ENCODE measurements around the gene DRD2.

DRD2 gene

DNA sequence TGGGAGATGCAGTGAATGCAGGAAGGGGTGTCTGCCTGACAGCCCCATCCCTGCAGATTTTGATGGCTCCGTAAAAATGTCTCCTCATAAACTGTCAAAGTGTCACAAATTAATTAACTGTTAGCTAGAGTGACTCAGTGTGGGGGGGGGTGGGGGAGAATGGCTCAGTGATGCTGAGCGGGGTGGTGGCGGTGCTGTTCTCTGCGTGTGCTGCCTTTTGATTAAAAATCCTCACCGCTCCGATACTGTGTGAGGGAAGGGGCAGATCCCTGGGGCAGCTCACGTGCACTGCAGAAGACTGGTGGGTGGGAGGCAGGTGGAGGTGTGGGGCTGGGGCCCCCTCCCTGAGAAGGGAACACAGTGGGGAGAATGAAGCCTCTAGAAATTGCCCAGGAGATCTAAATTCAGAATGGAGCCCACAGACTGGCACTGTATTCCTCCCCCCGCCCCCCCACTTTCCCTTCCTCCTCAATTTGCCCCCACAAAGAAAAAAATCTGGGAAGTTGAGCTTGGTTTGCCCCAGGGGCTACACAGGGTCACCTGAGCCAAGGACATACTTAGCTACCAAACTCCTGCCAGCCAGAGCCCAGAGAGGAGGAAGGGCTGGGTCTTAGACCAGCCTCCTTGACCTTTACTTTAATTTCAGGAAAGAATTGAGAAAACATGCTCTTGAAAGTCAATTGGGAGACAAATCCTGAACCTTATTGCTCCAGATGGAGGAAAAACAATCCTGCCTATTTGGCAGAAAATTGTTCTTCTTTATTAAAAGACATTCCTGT is 39.8 kb downstream of the DRD2 start:
- Histone ChIP-seq H3K9me3 (ENCODE audit: control insufficient read depth, low read depth, low read length) (no peaks in the 10 kb centered on the region), H3K4me3 (ENCODE audit: low read length) (no peak overlapping the region), H3K36me3 (ENCODE audit: control insufficient read depth, low read depth, low read length) (no peaks in the 10 kb centered on the region), H3K9ac (ENCODE audit: low read length) (no peak overlapping the region), H3K27ac (ENCODE audit: low read length) (no peak overlapping the region), H3K4me1 (ENCODE audit: control insufficient read depth, low read depth, low read length) (no peaks in the 10 kb centered on the region), H3K27me3 (ENCODE audit: control insufficient read depth, insufficient read depth, low read length) (no peaks in the 10 kb centered on the region)

DNA sequence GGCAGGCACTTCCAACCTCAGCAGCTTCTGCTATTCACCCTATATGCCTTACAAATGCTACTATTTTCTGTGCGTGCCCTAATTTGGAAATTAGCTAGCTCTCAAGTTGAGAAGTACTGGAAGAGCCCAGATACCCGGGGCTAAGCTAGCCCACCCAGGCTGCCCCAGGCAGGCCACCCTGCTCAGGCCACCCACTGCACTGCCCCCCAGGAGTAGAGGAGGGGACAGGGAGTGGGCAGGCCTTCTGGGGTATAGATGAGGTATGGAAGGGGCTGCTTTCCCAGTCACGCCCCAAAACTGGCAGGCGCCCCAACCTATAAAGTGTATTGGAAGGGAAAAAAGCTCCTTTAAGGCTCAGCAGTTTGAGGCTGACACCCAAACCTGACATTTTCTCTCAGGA is 43.5 kb downstream of the DRD2 start:
- H3K9me3 ChIP-seq (ENCODE audit: control insufficient read depth, low read depth, low read length), result no peaks in the 10 kb centered on the region
- H3K4me1 ChIP-seq (ENCODE audit: control insufficient read depth, low read depth, low read length), result no peaks in the 10 kb centered on the region
- no peaks in the 10 kb centered on the region for H3K36me3 ChIP-seq (ENCODE audit: control insufficient read depth, low read depth, low read length)
- no peaks in the 10 kb centered on the region for H3K27me3 ChIP-seq (ENCODE audit: control insufficient read depth, insufficient read depth, low read length)
- no peak overlapping the region for H3K27ac ChIP-seq (ENCODE audit: low read length)
- no peak overlapping the region for H3K9ac ChIP-seq (ENCODE audit: low read length)
- H3K4me3 ChIP-seq (ENCODE audit: low read length), result no peak overlapping the region

DNA sequence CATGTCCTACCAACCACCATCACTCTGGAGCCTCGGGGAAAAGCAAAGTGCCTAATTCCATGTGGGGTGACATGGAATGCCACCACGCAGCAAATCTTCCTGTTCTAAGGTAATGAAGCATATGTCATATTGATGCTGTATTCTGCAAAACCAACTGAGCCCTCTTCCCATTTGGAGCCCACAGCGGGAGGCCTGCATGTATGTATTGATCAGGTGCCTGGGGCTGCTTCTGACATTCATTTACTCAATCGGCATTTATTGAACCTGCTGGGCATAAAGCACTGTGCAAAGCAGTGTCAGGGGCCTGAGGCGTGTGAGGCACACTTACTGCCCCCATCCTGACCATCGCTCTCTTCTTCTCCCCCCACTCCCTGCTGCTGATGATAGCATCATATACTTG is 48.5 kb downstream of the DRD2 start:
- no peaks in the 10 kb centered on the region for H3K27me3 ChIP-seq (ENCODE audit: control insufficient read depth, insufficient read depth, low read length)
- no peaks in the 10 kb centered on the region for H3K9me3 ChIP-seq (ENCODE audit: control insufficient read depth, low read depth, low read length)
- H3K27ac ChIP-seq (ENCODE audit: low read length), result no peak overlapping the region
- H3K4me3 ChIP-seq (ENCODE audit: low read length), result no peak overlapping the region
- H3K4me1 ChIP-seq (ENCODE audit: control insufficient read depth, low read depth, low read length), result no peaks in the 10 kb centered on the region
- no peaks in the 10 kb centered on the region for H3K36me3 ChIP-seq (ENCODE audit: control insufficient read depth, low read depth, low read length)
- no peak overlapping the region for H3K9ac ChIP-seq (ENCODE audit: low read length)

DNA sequence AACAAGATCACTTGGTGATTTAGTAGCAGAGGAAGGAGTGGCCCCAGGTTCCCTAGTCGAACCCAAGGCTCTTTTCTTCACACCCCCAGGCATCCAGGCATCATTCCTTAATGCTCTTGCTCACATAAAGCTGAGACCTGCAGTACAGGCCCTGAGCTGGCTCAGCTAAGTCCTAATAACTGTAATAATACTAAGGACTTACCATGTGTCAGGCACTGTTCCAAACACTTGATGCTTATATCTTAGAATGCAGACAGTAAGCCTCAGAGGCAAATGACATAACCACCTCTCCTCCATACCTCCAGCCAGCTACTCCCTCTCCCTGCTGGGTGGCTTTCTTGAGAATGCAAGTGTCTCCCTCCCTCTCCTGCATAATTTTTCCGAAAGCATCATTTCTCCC is 54.4 kb downstream of the DRD2 start:
- no peaks in the 10 kb centered on the region for H3K9me3 ChIP-seq (ENCODE audit: control insufficient read depth, low read depth, low read length)
- no peaks in the 10 kb centered on the region for H3K27me3 ChIP-seq (ENCODE audit: control insufficient read depth, insufficient read depth, low read length)
- H3K4me3 ChIP-seq (ENCODE audit: low read length), result no peak overlapping the region
- no peak overlapping the region for H3K27ac ChIP-seq (ENCODE audit: low read length)
- no peak overlapping the region for H3K9ac ChIP-seq (ENCODE audit: low read length)
- H3K4me1 ChIP-seq (ENCODE audit: control insufficient read depth, low read depth, low read length), result no peaks in the 10 kb centered on the region
- no peaks in the 10 kb centered on the region for H3K36me3 ChIP-seq (ENCODE audit: control insufficient read depth, low read depth, low read length)

DNA sequence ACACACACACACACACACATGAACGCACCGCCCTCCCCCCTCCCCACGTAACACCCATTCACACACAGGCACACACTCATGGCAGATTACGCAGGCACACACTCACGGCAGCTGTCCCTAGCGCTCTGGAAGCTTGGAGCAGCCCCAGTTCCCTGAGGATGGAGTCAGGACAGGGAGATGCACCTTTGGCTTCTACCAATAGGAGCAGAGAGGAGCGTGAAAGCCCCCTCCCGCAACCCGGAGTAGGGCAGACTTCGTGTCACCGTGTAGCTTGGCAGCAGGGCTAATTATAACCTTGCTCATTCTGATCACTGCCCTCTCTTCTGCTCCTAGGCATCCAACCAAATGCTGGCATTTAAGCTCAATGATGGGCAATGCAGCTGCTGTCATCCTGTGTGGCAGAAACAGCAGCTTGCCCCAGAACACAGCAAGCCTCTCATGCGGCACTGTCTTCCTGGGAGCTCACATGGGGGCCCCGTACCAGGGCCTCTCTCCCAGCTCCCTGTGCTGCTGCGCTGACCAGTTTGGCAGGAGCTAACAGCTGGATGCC is 55.7 kb downstream of the DRD2 start:
- no peak overlapping the region for H3K4me3 ChIP-seq (ENCODE audit: low read length)

DNA sequence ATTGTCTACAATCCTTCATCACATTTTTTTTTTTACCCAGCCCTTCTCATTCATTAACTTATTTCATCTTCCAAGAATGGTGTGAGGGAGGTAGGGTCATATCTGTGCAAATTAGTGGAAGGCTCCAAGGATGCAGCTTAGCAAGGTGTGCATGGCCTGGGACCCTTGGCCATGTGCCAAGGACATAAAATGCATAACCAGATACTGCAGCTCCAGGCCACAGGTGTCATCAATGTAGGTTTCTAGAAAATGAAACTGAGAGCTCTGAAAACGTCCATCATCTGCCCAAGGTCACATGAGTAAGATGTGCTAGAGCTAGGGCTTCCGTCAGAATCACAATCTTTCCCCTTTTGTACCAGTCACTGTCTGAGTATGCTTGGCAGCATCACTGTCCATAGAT is 57.8 kb downstream of the DRD2 start:
- Histone ChIP-seq H3K36me3 (ENCODE audit: control insufficient read depth, low read depth, low read length) (no peaks in the 10 kb centered on the region), H3K4me1 (ENCODE audit: control insufficient read depth, low read depth, low read length) (no peaks in the 10 kb centered on the region), H3K27me3 (ENCODE audit: control insufficient read depth, insufficient read depth, low read length) (no peaks in the 10 kb centered on the region), H3K9me3 (ENCODE audit: control insufficient read depth, low read depth, low read length) (no peaks in the 10 kb centered on the region), H3K9ac (ENCODE audit: low read length) (no peak overlapping the region), H3K27ac (ENCODE audit: low read length) (no peak overlapping the region), H3K4me3 (ENCODE audit: low read length) (no peak overlapping the region)

More for the DNA sequence above, 55.7 kb downstream of the DRD2 start:
- Histone ChIP-seq H3K36me3 (ENCODE audit: control insufficient read depth, low read depth, low read length) (no peaks in the 10 kb centered on the region), H3K9ac (ENCODE audit: low read length) (no peak overlapping the region), H3K27me3 (ENCODE audit: control insufficient read depth, insufficient read depth, low read length) (no peaks in the 10 kb centered on the region), H3K9me3 (ENCODE audit: control insufficient read depth, low read depth, low read length) (no peaks in the 10 kb centered on the region), H3K27ac (ENCODE audit: low read length) (no peak overlapping the region), H3K4me1 (ENCODE audit: control insufficient read depth, low read depth, low read length) (no peaks in the 10 kb centered on the region)

DNA sequence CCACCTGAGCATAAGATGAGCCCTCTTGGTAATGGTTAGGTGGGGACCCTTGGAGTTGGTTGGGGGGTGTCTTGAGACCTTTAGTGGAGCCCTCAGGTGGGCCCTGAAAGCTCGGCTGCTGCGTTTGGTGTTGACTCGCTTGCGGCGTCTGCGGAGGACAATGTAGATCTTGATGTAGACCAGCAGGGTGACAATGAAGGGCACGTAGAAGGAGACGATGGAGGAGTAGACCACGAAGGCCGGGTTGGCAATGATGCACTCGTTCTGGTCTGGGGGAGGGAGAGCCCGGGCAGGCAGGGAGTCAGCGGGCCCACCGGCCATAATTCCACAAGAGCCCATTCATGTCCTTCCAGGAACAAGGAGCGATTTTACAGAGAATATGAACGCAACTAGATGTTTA is 59.9 kb downstream of the DRD2 start:
- H3K27me3 ChIP-seq (ENCODE audit: control insufficient read depth, insufficient read depth, low read length), result no peaks in the 10 kb centered on the region
- H3K27ac ChIP-seq (ENCODE audit: low read length), result no peak overlapping the region
- no peaks in the 10 kb centered on the region for H3K9me3 ChIP-seq (ENCODE audit: control insufficient read depth, low read depth, low read length)

DNA sequence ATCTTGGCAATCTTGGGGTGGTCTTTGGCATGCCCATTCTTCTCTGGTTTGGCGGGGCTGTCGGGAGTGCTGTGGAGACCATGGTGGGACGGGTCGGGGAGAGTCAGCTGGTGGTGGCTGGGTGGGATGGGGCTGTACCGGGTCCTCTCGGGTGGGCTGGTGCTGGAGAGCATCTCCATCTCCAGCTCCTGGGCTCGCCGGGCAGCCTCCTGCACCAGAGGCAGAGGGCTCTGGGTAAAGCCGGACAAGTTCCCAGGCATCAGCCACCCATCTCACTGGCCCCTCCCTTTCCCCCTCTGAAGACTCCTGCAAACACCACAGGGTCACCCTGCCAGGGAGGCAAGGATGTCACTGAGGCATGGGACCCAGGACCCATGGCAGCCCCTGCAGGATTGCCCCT is 62.5 kb downstream of the DRD2 start:
- Histone ChIP-seq H3K4me1 (ENCODE audit: control insufficient read depth, low read depth, low read length) (no peaks in the 10 kb centered on the region), H3K9ac (ENCODE audit: low read length) (no peak overlapping the region), H3K27me3 (ENCODE audit: control insufficient read depth, insufficient read depth, low read length) (no peaks in the 10 kb centered on the region), H3K9me3 (ENCODE audit: control insufficient read depth, low read depth, low read length) (no peaks in the 10 kb centered on the region), H3K36me3 (ENCODE audit: control insufficient read depth, low read depth, low read length) (no peaks in the 10 kb centered on the region), H3K27ac (ENCODE audit: low read length) (no peak overlapping the region), H3K4me3 (ENCODE audit: low read length) (no peak overlapping the region)

More for the DNA sequence above, 59.9 kb downstream of the DRD2 start:
- H3K4me3 ChIP-seq (ENCODE audit: low read length), result no peak overlapping the region
- H3K36me3 ChIP-seq (ENCODE audit: control insufficient read depth, low read depth, low read length), result no peaks in the 10 kb centered on the region
- no peak overlapping the region for H3K9ac ChIP-seq (ENCODE audit: low read length)
- no peaks in the 10 kb centered on the region for H3K4me1 ChIP-seq (ENCODE audit: control insufficient read depth, low read depth, low read length)

DNA sequence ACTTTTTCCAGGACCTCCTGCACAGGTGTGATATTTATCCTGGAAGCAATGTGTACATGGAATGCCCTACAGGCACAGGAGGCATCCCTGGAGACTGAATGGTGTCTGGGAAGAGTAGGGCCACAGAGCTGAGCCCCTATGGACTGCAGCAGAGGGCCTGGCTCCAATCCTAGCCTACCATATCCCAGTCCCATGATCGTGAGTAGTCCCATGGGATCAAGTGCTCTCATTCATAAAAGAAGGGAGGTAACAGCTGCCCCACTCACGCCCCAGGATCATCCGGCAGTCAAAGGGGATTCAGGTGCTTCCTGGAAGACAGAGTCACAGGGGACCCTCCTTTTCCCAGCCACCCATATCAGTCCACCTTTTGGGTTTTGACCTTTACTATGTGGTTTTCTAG is 63.7 kb downstream of the DRD2 start:
- H3K27ac ChIP-seq (ENCODE audit: low read length), result no peak overlapping the region
- no peaks in the 10 kb centered on the region for H3K9me3 ChIP-seq (ENCODE audit: control insufficient read depth, low read depth, low read length)
- no peak overlapping the region for H3K9ac ChIP-seq (ENCODE audit: low read length)
- no peaks in the 10 kb centered on the region for H3K36me3 ChIP-seq (ENCODE audit: control insufficient read depth, low read depth, low read length)
- H3K4me1 ChIP-seq (ENCODE audit: control insufficient read depth, low read depth, low read length), result no peaks in the 10 kb centered on the region
- no peaks in the 10 kb centered on the region for H3K27me3 ChIP-seq (ENCODE audit: control insufficient read depth, insufficient read depth, low read length)
- H3K4me3 ChIP-seq (ENCODE audit: low read length), result no peak overlapping the region

DNA sequence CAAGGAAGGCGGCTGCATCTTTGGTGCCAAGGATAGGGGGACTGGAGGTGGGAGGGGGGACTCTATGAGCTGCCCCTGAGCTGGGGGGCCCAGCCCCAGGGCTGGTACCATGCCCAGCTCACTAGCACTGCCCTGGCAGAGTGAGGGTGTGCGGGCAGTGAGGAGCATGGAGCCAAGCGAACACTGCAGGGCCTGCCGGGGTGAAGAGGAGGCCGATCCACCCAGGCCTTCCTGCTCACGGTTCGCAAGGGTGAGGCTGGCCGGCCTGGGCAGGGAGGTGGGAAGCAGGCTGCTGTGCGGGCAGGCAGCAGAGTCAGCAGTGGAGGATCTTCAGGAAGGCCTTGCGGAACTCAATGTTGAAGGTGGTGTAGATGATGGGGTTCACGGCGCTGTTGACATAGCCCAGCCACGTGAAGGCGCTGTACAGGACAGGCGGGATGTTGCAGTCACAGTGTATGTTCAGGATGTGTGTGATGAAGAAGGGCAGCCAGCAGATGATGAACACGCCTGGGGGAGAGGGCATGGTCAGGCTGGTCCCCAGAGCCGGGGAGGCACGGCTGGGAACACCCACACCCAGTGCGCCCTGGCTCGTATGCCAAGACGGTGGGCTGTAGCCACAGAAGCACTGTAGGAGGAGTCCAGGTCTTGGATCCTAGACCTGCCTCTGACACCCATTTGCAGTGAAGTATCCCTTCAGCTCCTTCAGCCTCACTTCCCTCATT is 64.6 kb downstream of the DRD2 start:
- Histone ChIP-seq H3K9ac (ENCODE audit: low read length) (no peak overlapping the region), H3K4me3 (ENCODE audit: low read length) (no peak overlapping the region), H3K27me3 (ENCODE audit: control insufficient read depth, insufficient read depth, low read length) (no peaks in the 10 kb centered on the region), H3K36me3 (ENCODE audit: control insufficient read depth, low read depth, low read length) (no peaks in the 10 kb centered on the region), H3K27ac (ENCODE audit: low read length) (no peak overlapping the region), H3K9me3 (ENCODE audit: control insufficient read depth, low read depth, low read length) (no peaks in the 10 kb centered on the region), H3K4me1 (ENCODE audit: control insufficient read depth, low read depth, low read length) (no peaks in the 10 kb centered on the region)

DNA sequence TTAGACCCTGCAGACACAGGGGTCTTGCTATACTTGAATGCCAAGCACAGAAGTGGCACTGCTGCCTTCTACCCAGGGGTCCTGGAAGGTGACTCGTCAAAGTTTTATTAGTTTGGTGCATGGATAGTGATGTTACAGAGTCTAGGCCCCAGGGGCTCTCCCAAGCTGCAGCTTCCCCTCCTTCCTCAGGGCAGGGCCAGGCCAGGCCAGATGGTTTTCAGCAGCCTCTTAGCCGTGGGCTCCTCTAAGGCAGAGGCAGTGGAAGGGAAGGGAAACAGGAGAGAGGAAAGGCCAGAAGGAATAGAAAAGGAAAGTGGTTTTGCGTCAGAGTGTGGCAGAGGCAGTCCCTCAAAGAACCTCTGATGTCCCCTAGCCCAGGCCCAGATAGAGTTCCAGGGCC is 65.7 kb downstream of the DRD2 start:
- Histone ChIP-seq H3K9ac (ENCODE audit: low read length) (no peak overlapping the region), H3K4me3 (ENCODE audit: low read length) (no peak overlapping the region), H3K4me1 (ENCODE audit: control insufficient read depth, low read depth, low read length) (no peaks in the 10 kb centered on the region), H3K9me3 (ENCODE audit: control insufficient read depth, low read depth, low read length) (no peaks in the 10 kb centered on the region), H3K27me3 (ENCODE audit: control insufficient read depth, insufficient read depth, low read length) (no peaks in the 10 kb centered on the region), H3K27ac (ENCODE audit: low read length) (no peak overlapping the region), H3K36me3 (ENCODE audit: control insufficient read depth, low read depth, low read length) (no peaks in the 10 kb centered on the region)

DNA sequence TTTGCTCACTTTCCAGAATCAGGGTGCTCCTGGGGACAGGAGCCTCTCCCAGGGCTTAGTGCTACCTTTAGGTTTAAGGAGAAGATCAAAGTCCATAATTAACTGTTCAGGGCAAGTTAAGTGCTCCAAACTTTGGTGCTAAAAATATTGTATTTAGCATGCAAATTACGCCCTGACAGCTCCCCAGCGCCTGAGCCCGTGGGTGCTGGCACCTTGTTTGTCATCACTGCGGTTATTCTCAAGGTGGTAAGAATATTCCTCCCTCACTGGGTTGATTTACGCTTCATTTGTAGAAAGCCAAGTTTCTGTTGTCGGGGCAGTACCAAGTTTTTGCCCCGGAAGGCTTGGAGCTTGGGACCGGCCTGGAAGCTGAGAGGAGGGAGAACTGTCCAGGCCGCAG is 66.3 kb downstream of the DRD2 start:
- Histone ChIP-seq H3K4me3 (ENCODE audit: low read length) (no peak overlapping the region), H3K27ac (ENCODE audit: low read length) (no peak overlapping the region), H3K4me1 (ENCODE audit: control insufficient read depth, low read depth, low read length) (no peaks in the 10 kb centered on the region), H3K27me3 (ENCODE audit: control insufficient read depth, insufficient read depth, low read length) (no peaks in the 10 kb centered on the region), H3K9me3 (ENCODE audit: control insufficient read depth, low read depth, low read length) (no peaks in the 10 kb centered on the region), H3K36me3 (ENCODE audit: control insufficient read depth, low read depth, low read length) (no peaks in the 10 kb centered on the region), H3K9ac (ENCODE audit: low read length) (no peak overlapping the region)
